WERI-Rb-1 (cell line): ENCODE results near the gene TLE2.
"Not testable (repeated sequence)": the region's sequence is repeated elsewhere in the genome, so short reads cannot be mapped to it uniquely, and the experiment has no call there.

Experiments used
- DNase-seq: peaks from one replicate; pipeline ENCODE4 v3.0.0-alpha.2; 2020
- H3K27ac ChIP-seq: fragments of 250-450 bp; sonication (Bioruptor Pico); 2 replicates; pipeline ENCODE4 v1.5.1; 2020; ENCODE audit warnings: mild to moderate bottlenecking, moderate library complexity
- H3K27me3 ChIP-seq: fragments of 250-450 bp; sonication (Bioruptor Pico); 2 replicates; pipeline ENCODE4 v1.5.1; 2021; ENCODE audit warnings: mild to moderate bottlenecking, low read depth, moderate library complexity; ENCODE audit not compliant: insufficient read depth, severe bottlenecking
- H3K36me3 ChIP-seq: fragments of 250-450 bp; sonication (Bioruptor Pico); 2 replicates; pipeline ENCODE4 v1.5.1; 2020; ENCODE audit warnings: mild to moderate bottlenecking, moderate library complexity
- H3K4me3 ChIP-seq: 2 replicates; pipeline ENCODE4 v1.5.1; 2011; ENCODE audit warnings: low read depth, mild to moderate bottlenecking, control low read depth, low read length
- H3K9me3 ChIP-seq: fragments of 250-450 bp; sonication (Bioruptor Pico); 2 replicates; pipeline ENCODE4 v1.5.1; 2021; ENCODE audit warnings: mild to moderate bottlenecking, moderate library complexity; ENCODE audit not compliant: severe bottlenecking
- CTCF ChIP-seq: IDR thresholded peaks from 2 replicates; pipeline ENCODE4 v1.5.1; 2011; ENCODE audit warnings: low read depth, mild to moderate bottlenecking, control low read depth, inconsistent platforms, low read length

The TLE2 gene

GRCh38 chr19:3036977-3037544 lies 8.0 kb upstream of the TLE2 start:
- H3K4me3 ChIP-seq: peak overlapping the region; percentile 62
- H3K36me3 ChIP-seq, H3K9me3 ChIP-seq, H3K27me3 ChIP-seq, DNase-seq, H3K27ac ChIP-seq: not testable (repeated sequence)
- TF ChIP-seq CTCF: 0 out of 2 replicates have a peak, but pooled peaks have one; percentile 19

GRCh38 chr19:3036119-3036976 lies 7.3 kb upstream of the TLE2 start:
- peak; percentile 97 for DNase-seq
- peak overlapping the region; percentile 62 for H3K4me3 ChIP-seq
- TF ChIP-seq CTCF: no peak
- no peaks in the 10 kb centered on the region for H3K36me3 ChIP-seq
- H3K27me3 ChIP-seq: no peaks in the 10 kb centered on the region
- peak overlapping the region; percentile 82 for H3K27ac ChIP-seq
- H3K9me3 ChIP-seq: no peaks in the 10 kb centered on the region

GRCh38 chr19:3035542-3036118 lies 6.5 kb upstream of the TLE2 start:
- Histone ChIP-seq H3K9me3 (no peaks in the 10 kb centered on the region), H3K4me3 (peak overlapping the region; percentile 62), H3K27me3 (no peaks in the 10 kb centered on the region), H3K36me3 (no peaks in the 10 kb centered on the region), H3K27ac (peak overlapping the region; percentile 82)
- no peak for TF ChIP-seq CTCF
- peak; percentile 99 for DNase-seq

- Histone ChIP-seq H3K9me3 (no peaks in the 10 kb centered on the region), H3K36me3 (no peaks in the 10 kb centered on the region), H3K27me3 (no peaks in the 10 kb centered on the region), H3K27ac (peak overlapping the region; percentile 72), H3K4me3 (peak overlapping the region; percentile 62)
- DNase-seq: peak; percentile 58
- TF ChIP-seq CTCF: no peak
Observed at GRCh38 chr19:3034656-3035541, 5.8 kb upstream of the TLE2 start.

- no peak for TF ChIP-seq CTCF
- no peak for DNase-seq
- H3K36me3 ChIP-seq: no peaks in the 10 kb centered on the region
- no peaks in the 10 kb centered on the region for H3K9me3 ChIP-seq
- H3K27ac ChIP-seq: peak overlapping the region; percentile 72; the same call in 1 of the 2 replicates
- no peaks in the 10 kb centered on the region for H3K27me3 ChIP-seq
- H3K4me3 ChIP-seq: peak overlapping the region; percentile 62; the same call in 1 of the 2 replicates
Observed at GRCh38 chr19:3034406-3034655, 5.3 kb upstream of the TLE2 start.
